ENCODE measurements around the gene C6orf136. TPM values are rescaled to one million over a fixed set of nuclear protein-coding genes. Genes with fewer than 3 reads are reported as not detected.
"Not testable (repeated sequence)": the region's sequence is repeated elsewhere in the genome, so short reads cannot be mapped to it uniquely, and the experiment has no call there.

C6orf136 gene
- total and polyA plus RNA-seq, 9 of the 15 experiments (the other 6 are each of a cell fraction or from before 2014, with no cell fraction given): 14.1 to 63.1 (median 18.4) TPM

GRCh38 chr6:30597315-30598144 lies 49.4 kb upstream of the C6orf136 start (continued):
- TF ChIP-seq E2F8 (IDR thresholded peaks at IDR 0.05; ENCODE audit: low read depth, partially characterized antibody): peak; percentile 71
- TF ChIP-seq ATF7 (IDR thresholded peaks at IDR 0.05): 0 out of 2 replicates have a peak, but pooled peaks have one; percentile 17
- TF ChIP-seq REST (IDR thresholded peaks at IDR 0.05; ENCODE audit: borderline replicate concordance): peak; percentile 69
- not testable (repeated sequence) for TF ChIP-seq REST (CRISPR knock-in tag; IDR thresholded peaks at IDR 0.05; ENCODE audit: low read depth)
- TF ChIP-seq MLLT1 (IDR thresholded peaks at IDR 0.05): peak; percentile 38 to 54; a peak in 2 of 4 replicates
- peak; percentile 37; the same call in 1 of the 2 replicates for TF ChIP-seq DEAF1 (CRISPR knock-in tag; IDR thresholded peaks at IDR 0.05)
- peak; percentile 69 for TF ChIP-seq CREM (IDR thresholded peaks at IDR 0.05; ENCODE audit: low read depth)
- TF ChIP-seq SMC3 (conservative IDR thresholded peaks at IDR 0.05; ENCODE audit: insufficient read depth, low read depth, low read length): peak; percentile 82
- TF ChIP-seq TCF7 (IDR thresholded peaks at IDR 0.05; ENCODE audit: borderline replicate concordance): 0 out of 2 replicates have a peak, but pooled peaks have one; percentile 16
- peak; percentile 42; the same call in 1 of the 2 replicates for TF ChIP-seq ZKSCAN1 (IDR thresholded peaks at IDR 0.05; ENCODE audit: low read depth, low read length)
- 0 out of 2 replicates have a peak, but pooled peaks have one; percentile 53 for TF ChIP-seq ZZZ3 (IDR thresholded peaks at IDR 0.05)
- peak; percentile 46 to 67; a peak in 1 of 4 replicates for TF ChIP-seq ARNT (IDR thresholded peaks at IDR 0.05)
- TF ChIP-seq SUPT5H (IDR thresholded peaks at IDR 0.05): peak; percentile 35; the same call in 1 of the 2 replicates

Measured in K562 (cell line).